AML-193 (cell line): ENCODE data around the gene ZCCHC8.
"Not testable (repeated sequence)": the region's sequence is repeated elsewhere in the genome, so short reads cannot be mapped to it uniquely, and the experiment has no call there.

Experiments used
- DNase-seq, 2 experiments: peaks; one replicate each; lab custom pipeline; 2025; lab: John Stamatoyannopoulos, UW

ZCCHC8 gene

DNA sequence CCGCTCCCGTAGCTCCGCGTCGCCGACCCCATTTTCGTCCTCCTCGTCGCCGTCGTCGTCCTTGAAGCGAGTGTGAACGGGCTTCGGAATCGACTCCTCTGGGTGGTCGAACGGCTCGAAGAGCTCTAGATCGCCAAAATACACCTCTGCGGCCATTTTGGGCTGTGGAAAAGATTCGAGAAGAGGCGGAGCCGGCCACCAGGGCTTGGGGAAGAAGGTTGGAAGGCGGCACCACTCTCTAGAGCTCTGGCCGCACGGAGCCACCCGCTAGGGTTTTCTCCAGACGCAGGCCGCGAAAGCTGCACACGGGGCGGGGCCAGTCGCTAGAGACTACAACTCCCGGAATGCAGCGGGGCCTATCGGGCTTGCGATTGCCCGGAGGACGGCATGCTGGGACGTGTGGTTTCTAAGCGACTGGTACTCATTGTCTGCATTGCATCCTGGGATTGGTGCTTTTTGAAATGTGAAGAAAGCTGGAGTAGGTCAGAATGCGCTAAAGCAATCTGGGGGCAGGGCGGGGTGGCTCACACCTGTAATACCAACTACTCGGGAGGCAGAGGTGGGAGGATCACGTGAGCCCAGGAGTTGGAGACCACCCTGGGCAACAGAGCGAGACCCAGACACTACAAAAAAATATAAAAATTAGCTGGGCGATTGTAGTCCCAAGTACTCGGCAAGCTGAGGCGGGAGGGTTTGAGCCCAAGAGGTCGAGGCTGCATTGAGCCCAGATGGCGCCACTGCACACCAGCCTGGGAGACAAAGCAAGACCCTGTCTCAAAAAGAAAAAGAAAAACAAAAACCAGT, at the start of gene ZCCHC8:
Gene ZCCHC8 (minus strand): TSS at position 248 of the 804 bp plus-strand sequence. CDS start 92 bp downstream, at position 156.
- DNase-seq: peak; percentile 99

DNA sequence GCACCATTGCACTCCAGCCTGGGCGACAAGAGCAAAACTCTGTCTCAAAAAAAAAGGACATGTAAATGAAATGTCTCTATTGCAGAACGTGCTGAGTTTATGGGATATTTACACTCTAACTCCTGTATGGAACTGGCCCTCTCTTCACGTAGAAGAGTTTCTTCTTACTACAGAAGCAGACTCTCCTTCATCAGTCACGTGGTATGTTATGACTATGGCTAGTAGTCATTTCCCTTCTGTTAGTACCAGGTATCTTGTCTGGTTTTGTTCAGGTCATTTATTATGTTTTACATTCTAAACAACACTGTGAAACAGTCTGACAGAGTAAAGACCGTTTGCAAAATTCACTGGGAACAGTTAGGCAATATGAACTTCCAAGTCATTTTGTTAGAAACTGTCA, 46.6 kb upstream of the ZCCHC8 start:
- no peak for DNase-seq

DNA sequence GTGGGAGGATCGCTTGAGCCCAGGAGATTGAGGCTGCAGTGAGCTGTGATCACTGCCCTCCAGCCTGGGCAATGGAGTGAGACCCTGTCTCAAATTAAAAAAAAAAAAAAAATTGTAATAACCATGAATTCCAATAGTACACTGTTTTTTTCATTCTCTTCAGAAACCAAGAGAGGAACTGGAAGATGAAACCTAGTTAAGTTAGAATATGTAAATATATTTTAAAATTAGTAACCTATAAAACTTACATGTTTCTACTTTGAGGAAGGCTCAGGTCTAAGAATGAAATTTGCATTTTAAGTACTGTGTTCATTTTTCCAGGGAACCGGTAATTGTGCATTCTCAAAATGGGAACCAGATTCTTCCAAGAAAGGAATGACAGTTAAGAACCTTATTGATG, 45.1 kb upstream of the ZCCHC8 start:
- DNase-seq: no peak

DNA sequence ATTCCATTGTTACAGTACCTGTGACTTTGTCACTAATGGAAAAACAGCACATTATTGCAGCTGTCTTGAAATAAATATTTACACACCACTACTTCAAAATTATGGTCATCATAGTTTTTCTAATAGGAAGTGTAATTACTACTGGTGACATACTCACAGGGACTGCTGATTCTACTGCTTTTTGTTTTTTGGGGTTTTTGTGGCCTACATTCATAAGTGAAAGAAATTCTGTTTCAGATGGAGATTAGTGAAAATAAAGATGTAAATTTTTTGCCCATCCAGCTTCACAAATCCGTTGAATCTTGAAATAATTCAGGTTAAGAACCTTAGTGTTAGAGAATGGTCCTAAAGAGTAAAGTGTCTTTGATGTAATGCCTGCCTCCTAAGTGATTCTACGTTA, 43.8 kb upstream of the ZCCHC8 start:
- DNase-seq: no peak

DNA sequence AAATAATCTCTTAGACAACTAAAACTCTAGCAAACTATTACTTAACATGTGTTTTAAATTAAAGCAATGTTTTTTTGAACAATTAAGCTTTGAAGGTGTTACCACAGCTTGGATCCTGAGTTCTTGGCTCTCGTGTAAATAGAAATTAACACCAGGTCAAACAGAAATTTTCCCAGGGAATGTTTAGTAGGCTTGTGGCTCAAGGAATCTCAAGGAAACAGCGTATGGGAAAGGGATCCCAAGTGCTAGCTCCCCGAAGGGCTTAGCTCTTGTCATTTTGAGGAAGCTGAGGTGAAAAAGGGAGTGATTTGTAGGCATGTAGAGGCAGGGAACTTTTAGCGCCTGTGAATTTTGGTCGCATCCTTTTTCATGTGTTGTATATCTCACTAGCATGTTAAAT, 37.8 kb upstream of the ZCCHC8 start:
- DNase-seq: no peak

DNA sequence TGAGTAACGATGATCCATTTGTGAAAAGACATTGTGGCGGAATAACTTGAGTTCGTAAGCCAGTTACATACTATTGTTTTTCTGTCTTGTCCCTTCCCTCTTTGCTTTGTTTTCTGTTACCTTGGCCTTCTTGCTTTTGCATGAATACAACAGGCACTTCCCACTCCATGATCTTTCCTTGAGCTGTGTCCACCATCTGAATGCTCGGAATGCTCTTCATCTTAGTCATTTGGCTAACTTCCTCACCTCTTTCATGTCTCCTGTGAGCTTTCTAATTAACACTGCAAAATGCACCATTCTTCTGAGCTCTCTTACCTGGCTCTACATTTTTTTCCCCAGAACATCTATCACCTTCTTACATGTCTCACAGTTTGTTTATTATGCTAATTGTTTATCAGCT, 36.3 kb upstream of the ZCCHC8 start:
- DNase-seq: no peak

GRCh38 chr12:122533856-122534255, 33.1 kb upstream of the ZCCHC8 start:
- DNase-seq: no peak

GRCh38 chr12:122528992-122529391, 28.3 kb upstream of the ZCCHC8 start:
- no peak for DNase-seq

DNA sequence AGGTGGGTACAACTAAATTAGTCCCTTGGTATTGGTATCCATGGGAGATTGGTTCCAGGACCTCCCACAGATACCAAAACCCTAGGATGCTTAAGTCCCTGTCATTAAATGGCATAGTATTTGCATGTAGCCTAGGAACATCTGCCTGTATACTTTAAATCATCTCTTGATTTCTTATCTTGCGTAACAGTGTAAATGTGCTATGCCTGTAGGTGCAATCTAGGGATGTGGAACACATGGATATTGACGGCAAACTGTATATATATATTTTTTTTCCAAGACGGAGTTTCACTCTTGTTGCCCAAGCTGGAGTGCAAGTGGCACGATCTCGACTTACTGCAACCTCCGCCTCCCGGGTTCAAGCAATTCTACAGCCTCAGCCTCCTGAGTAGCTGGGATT, 27.9 kb upstream of the ZCCHC8 start:
- DNase-seq: no peak

DNA sequence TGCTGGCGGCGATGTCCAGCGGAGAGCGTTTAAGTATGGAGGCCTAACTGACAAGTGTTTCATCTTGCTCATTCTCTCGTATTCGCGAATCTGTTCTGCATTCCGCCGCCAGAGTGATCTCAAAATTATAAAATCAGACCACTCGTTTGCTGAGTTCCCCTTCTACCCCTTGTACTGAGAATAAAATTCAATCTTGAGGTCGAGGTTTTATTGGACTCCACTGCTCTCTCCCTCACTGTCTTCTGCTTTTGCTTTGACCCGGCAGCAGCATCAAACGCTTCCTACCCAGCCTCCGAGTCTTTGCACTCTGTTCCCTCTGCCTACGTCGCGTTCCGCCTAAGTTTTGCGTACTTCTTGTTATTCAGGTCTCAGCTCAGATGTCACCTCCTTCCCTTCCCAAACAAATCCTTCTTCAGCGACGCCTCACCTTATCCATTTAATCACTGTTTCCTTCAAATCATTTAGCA, 26.8 kb upstream of the ZCCHC8 start:
- peak; percentile 36 to 42 for DNase-seq

GRCh38 chr12:122526683-122527477, 26.1 kb upstream of the ZCCHC8 start, which contains the start of the genes KNTC1 and RSRC2:
KNTC1 (plus strand) TSS chr12:122527249; CDS start chr12:122530064, 2,815 bp downstream.
RSRC2 (minus strand) TSS chr12:122526936; CDS start chr12:122526853, 83 bp downstream.
- DNase-seq: peak; percentile 99 to 100

- DNase-seq: no peak
Observed at GRCh38 chr12:122523846-122524718, 23.4 kb upstream of the ZCCHC8 start.

DNA sequence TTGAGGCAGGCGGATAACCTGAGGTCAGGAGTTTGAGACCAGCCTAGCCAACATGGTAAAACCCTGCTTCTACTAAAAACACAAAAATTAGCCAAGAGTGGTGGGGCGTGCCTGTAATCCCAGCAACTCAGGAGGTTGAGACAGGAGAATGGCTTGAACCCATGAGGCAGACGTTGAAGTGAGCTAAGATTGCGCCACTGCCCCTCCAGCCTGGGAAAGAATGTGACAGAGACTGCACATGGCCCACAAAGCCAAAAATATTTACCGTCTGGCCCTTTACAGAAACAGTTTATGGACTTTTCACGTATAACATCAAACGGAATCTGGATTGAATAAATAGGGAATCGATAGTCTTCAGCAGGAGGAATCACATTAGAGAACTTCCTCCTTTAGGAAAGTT, 22.5 kb upstream of the ZCCHC8 start:
- DNase-seq: peak; percentile 34 to 37

DNA sequence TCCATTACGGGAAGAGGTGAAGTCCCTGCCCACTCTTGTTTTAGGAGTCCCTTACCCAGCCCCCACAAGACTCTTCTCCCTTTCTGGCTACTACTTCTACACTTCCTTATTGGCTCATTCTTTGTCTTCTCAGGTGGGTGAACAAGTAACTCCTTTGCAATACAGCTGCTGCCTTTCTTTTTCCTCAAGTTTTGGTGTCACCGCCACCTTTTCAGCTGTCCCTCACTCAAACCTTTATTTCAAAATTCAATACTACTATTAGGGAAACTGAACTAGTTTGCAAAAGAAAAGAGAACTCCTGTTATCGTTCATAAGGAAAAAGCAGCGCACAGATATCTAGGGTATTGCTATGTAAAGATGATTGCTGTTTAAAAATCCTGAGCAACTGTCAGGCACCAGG, 19.9 kb upstream of the ZCCHC8 start:
- no peak for DNase-seq

GRCh38 chr12:122519418-122519817, 18.7 kb upstream of the ZCCHC8 start:
- no peak for DNase-seq

DNA sequence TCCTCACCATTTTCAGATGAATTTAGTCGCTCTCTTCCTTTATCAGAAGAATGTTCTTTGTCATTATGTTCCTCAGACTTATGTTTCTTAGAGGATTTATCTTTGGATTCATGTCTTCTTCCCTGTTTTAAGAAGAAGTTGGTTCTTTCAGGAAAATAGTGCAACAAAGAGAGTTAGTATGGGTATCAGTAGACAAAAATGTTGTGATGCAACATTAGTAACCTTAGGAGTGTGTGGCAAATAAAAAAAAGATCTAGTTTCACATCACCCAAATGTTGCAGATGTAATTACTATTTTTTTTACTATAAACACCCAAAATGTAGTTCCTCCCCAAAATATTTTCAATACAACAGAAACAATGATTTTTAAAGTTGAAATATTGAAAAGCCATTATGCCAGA, 18.2 kb upstream of the ZCCHC8 start:
- DNase-seq: no peak

DNA sequence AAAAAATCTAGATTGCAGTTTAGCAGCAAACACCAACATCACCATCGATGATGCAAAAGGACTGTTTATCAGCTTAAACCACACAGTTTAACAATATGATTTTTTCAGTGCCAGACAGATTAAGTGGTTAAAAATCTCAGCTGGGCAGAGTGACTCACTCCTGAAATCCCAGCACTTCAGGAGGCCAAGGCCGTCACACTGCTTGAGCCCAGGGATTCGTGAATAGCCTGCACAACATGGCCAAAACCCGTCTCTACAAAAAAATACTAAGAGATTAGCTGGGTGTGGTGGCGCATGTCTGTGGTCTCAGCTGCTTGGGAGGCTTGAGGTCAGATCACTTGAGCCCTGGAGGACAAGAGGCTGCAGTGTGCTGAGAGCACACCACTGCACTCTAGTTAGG, 17.1 kb upstream of the ZCCHC8 start:
- DNase-seq: no peak

- no peak for DNase-seq
Observed at GRCh38 chr12:122516544-122517361, 16.0 kb upstream of the ZCCHC8 start.

GRCh38 chr12:122515275-122515674, 14.5 kb upstream of the ZCCHC8 start:
- DNase-seq: no peak

GRCh38 chr12:122513660-122514059, 12.9 kb upstream of the ZCCHC8 start:
- no peak for DNase-seq

DNA sequence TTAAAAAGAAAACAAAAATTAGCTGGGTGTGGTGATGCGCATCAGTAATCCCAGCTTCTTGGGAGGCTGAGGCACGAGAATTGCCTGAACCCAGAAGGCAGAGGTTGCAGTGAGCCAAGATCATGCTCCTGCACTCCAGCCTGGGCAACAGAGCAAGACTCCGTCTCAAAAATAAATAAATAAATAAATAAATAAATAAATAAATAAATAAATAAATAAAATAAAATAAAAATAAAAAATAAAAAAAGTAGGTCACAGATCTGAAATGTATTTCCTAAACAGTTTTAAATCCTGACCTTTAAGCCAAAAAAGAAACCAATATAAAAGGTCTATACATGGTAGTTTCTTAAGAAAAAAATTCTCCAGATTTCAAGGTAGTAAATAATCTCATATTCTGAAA, 12.3 kb upstream of the ZCCHC8 start:
- DNase-seq: not testable (repeated sequence)
